ENCODE measurements around the gene COL25A1.

DNA sequence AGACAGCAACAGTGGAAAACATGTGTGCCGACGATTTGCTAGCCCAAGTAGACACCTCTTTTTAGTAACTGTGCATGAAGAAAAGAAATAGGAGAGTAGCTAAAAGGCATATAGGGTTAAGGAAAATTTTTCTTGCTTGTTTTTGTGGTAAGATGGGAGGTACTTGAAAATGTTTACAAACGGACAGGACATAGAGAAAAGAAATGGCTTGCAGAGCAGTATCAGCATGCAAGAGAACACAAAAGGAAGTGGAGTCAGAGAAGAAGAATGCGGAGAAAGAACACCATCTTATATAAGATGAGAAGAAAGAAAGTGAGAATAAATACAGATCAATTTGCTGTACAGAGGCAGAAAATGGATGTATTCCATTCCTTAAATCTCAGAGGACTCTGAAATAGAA is 275.9 kb downstream of the COL25A1 start:
- TF ChIP-seq CTCF (conservative IDR thresholded peaks at IDR 0.05; ENCODE audit: low read depth, low read length) (no peak), EZH2 (IDR thresholded peaks at IDR 0.05; ENCODE audit: borderline replicate concordance, low read depth, low read length, poor library complexity, severe bottlenecking) (no peak)
